Activated CD8-positive, alpha-beta T cell treated with anti-CD3 and anti-CD28 coated beads for 36 hours (primary cell): Measurements from ENCODE around the gene PHLDB3. TPM values are rescaled to one million over a fixed set of nuclear protein-coding genes. Genes with fewer than 3 reads are reported as not detected.

Source experiments
- ATAC-seq: fragments of 200-7000 bp; cut with Tn5 transposase; one replicate; pipeline ENCODE4 v1.10.0; 2021; ENCODE audit warnings: mild to moderate bottlenecking, moderate library complexity
- CTCF ChIA-PET: fragments of 350-600 bp; sonication (Branson Sonifier 250); formaldehyde crosslinking; loops from one replicate; lab custom pipeline; 2021; ENCODE audit warnings: antibody characterized with exemption; lab: Charles Lee
- POLR2A ChIA-PET: fragments of 350-600 bp; sonication (Branson Sonifier 250); formaldehyde crosslinking; loops from one replicate; lab custom pipeline; 2021; ENCODE audit warnings: antibody characterized with exemption; lab: Charles Lee
- DNase-seq: peaks from one replicate; pipeline ENCODE4 v3.0.0-alpha.2; 2020
- H3K27ac Mint-ChIP-seq: one replicate; pipeline ENCODE4 v1.8.0; 2021; ENCODE audit warnings: mild to moderate bottlenecking, mixed read lengths
- H3K27me3 Mint-ChIP-seq: one replicate; pipeline ENCODE4 v1.8.0; 2021; ENCODE audit warnings: mixed read lengths
- H3K36me3 Mint-ChIP-seq: one replicate; pipeline ENCODE4 v1.8.0; 2021; ENCODE audit warnings: low read depth, mixed read lengths
- H3K4me1 Mint-ChIP-seq: one replicate; pipeline ENCODE4 v1.8.0; 2021; ENCODE audit warnings: low read depth, mixed read lengths
- H3K4me3 Mint-ChIP-seq: one replicate; pipeline ENCODE4 v1.8.0; 2021; ENCODE audit warnings: mild to moderate bottlenecking, moderate library complexity, mixed read lengths
- H3K9me3 Mint-ChIP-seq: one replicate; pipeline ENCODE4 v1.8.0; 2021; ENCODE audit warnings: mixed read lengths
- intact Hi-C: fragments of 100-400 bp; cut with micrococcal nuclease; formaldehyde crosslinking; loops from one replicate; pipeline ENCODE4 v1.10.0; 2022
- total RNA-seq, 2 experiments: library from RNA; stranded (reverse); gene quantifications; one replicate each; pipeline ENCODE4 v1.2.3, GENCODE V29; 2021
- TF ChIP-seq, protein P1 (sequence below): fragments of 200-600 bp; IDR thresholded peaks from one replicate; pipeline ENCODE4 v1.8.0; 2022; ENCODE audit warnings: antibody characterized with exemption, mild to moderate bottlenecking

PHLDB3 gene
- total RNA-seq, 2 experiments from 2014 or later = 14.7 to 17.5 TPM

- Mint-ChIP-seq H3K27ac (no peak overlapping the region), H3K4me1 (peaks cover 25% of the 10 kb centered on the region), H3K36me3 (peaks cover 5% of the 10 kb centered on the region), H3K9me3 (no peaks in the 10 kb centered on the region), H3K27me3 (no peaks in the 10 kb centered on the region), H3K4me3 (no peak overlapping the region)
- DNase-seq (no peak), ATAC-seq (no peak)
- intact Hi-C loops = loop anchor here (5.0 kb wide), 1 partner anchor 42 kb away; the partner anchor contains the start of gene PHLDB3
- CTCF ChIA-PET = interaction anchor here (1.1 to 5.9 kb wide), 3 partner anchors 13 to 60 kb away, joined by 3 to 44 read pairs (median 13); partner anchors contain the start of gene PHLDB3
- POLR2A ChIA-PET = interaction anchor here (0.8 to 1.5 kb wide), 4 partner anchors 11 to 44 kb away, joined by 3 to 5 read pairs (median 4); partner anchors contain the start of gene PHLDB3
- TF ChIP-seq, protein P1, sequence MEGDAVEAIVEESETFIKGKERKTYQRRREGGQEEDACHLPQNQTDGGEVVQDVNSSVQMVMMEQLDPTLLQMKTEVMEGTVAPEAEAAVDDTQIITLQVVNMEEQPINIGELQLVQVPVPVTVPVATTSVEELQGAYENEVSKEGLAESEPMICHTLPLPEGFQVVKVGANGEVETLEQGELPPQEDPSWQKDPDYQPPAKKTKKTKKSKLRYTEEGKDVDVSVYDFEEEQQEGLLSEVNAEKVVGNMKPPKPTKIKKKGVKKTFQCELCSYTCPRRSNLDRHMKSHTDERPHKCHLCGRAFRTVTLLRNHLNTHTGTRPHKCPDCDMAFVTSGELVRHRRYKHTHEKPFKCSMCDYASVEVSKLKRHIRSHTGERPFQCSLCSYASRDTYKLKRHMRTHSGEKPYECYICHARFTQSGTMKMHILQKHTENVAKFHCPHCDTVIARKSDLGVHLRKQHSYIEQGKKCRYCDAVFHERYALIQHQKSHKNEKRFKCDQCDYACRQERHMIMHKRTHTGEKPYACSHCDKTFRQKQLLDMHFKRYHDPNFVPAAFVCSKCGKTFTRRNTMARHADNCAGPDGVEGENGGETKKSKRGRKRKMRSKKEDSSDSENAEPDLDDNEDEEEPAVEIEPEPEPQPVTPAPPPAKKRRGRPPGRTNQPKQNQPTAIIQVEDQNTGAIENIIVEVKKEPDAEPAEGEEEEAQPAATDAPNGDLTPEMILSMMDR = no peak
These were observed 44.1 kb downstream of the PHLDB3 start for GRCh38 chr19:43460362-43461016.

DNA sequence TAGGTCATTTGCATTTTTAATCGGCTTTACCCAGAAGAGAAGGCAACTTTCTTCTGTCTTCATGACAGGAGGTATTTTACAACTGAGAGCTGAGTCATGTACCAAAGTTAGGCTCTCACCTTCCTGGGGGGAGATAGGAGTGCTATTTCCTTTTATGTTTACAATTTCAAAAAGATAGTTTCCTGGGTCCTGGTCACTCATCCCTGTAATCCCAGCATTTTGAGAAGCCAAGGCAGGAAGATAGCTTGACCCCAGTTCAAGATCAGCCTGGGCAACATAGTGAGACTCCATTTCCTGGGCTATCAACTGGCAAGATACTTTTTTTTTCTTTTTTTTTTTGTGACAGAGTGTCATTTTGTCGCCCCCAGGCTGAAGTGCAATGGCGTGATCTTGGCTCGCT, 46.7 kb downstream of the PHLDB3 start:
- Mint-ChIP-seq H3K9me3 (no peaks in the 10 kb centered on the region), H3K36me3 (peaks cover 5% of the 10 kb centered on the region), H3K4me3 (no peak overlapping the region), H3K27ac (no peak overlapping the region), H3K27me3 (no peaks in the 10 kb centered on the region), H3K4me1 (peaks cover 20% of the 10 kb centered on the region)
- TF ChIP-seq, protein P1 = no peak
- ChIA-PET CTCF (interaction anchor here (1.2 to 5.9 kb wide), 7 partner anchors 10 to 210 kb away, joined by 3 to 44 read pairs (median 4); no protein-coding TSS in a partner anchor), POLR2A (interaction anchor here (0.7 kb wide), 1 partner anchor 68 kb away, joined by 3 read pairs; no protein-coding TSS in a partner anchor)
- ATAC-seq = no peak
- intact Hi-C loops = no loop called here
- no peak for DNase-seq

DNA sequence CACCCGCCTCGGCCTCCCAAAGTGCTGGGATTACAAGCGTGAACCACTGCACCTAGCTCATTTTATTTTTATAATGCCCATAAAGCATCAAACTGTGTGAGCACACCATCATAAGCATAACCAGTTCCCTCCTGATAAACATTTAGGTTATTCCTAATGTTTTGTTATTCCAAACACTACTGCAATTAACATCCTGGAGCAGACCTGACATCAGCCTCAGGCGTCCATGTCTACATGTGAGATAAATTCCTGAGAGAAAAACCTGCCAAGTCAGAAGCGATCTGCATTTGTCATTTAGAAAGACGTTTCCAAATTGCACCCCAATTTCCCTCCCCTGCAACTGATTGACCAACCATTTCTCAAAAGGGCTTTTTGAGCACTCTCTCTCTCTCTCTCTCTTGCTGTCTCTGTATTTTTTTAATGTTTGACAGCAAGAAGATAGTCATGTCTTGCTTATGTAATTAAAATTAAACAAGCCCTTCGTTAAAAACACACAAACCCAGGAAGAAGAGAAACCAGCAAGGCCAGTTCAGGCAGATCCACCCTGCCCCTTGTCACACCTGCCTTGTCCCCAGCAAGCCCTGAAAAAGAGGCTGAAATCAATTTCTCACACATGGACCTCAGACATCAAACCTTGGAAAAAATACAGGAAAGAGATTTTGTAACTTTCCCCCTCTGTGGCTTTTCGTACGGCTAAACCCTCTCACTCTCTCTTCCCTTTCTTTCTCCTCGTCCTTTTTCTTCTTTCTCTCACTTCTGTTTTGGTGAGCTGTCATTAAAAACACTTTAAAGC, 49.0 kb downstream of the PHLDB3 start:
- Mint-ChIP-seq H3K27me3 (no peaks in the 10 kb centered on the region), H3K36me3 (no peaks in the 10 kb centered on the region), H3K4me1 (peaks cover 15% of the 10 kb centered on the region), H3K4me3 (no peak overlapping the region), H3K27ac (no peak overlapping the region), H3K9me3 (peaks cover 5% of the 10 kb centered on the region)
- intact Hi-C loops = no loop called here
- CTCF ChIA-PET = interaction anchor here (1.9 to 5.9 kb wide), 2 partner anchors 8 to 64 kb away, joined by 6 to 44 read pairs; no protein-coding TSS in a partner anchor
- TF ChIP-seq, protein P1 = no peak
- POLR2A ChIA-PET = interaction anchor here (1.7 kb wide), 1 partner anchor 64 kb away, joined by 4 read pairs; no protein-coding TSS in a partner anchor
- DNase-seq (no peak), ATAC-seq (no peak)

DNA sequence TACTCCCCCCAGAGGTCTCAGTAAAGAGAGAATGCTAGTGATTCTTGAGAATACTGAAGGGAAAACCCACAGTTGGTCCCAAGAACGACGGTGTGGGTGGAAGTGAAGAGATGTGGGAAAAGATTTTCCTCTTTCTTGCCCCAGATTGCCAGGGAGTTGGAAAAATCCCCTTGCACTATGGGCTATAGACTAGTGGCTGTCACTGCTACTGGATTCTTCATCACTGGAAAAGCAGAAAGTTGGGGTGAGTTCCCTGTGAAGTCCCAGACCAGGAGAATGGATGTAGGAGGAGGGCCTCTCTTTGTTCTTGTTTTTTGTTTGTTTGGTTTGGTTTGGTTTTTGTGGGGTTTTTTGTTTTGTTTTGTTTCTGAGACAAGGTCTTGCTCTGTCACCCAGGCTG, 50.5 kb downstream of the PHLDB3 start:
- POLR2A ChIA-PET = no interaction called here
- Mint-ChIP-seq H3K9me3 (peaks cover 5% of the 10 kb centered on the region), H3K4me1 (peaks cover 15% of the 10 kb centered on the region), H3K27ac (no peak overlapping the region), H3K36me3 (no peaks in the 10 kb centered on the region), H3K27me3 (no peaks in the 10 kb centered on the region), H3K4me3 (no peak overlapping the region)
- CTCF ChIA-PET = interaction anchor here (1.1 to 1.9 kb wide), 2 partner anchors 9 to 65 kb away, joined by 3 to 6 read pairs; no protein-coding TSS in a partner anchor
- intact Hi-C loops = no loop called here
- DNase-seq (no peak), ATAC-seq (no peak)
- TF ChIP-seq, protein P1 = no peak
